GM19328 (cell line): ENCODE data around the gene EBPL.
"Not testable (repeated sequence)": the region's sequence is repeated elsewhere in the genome, so short reads cannot be mapped to it uniquely, and the experiment has no call there.

Experiments used
- ATAC-seq: cut with Tn5 transposase; IDR thresholded peaks from one replicate; pipeline ENCODE4 v1.9.1; 2021; ENCODE audit warnings: mild to moderate bottlenecking, moderate library complexity; ENCODE audit not compliant: unreplicated experiment

Gene EBPL

DNA sequence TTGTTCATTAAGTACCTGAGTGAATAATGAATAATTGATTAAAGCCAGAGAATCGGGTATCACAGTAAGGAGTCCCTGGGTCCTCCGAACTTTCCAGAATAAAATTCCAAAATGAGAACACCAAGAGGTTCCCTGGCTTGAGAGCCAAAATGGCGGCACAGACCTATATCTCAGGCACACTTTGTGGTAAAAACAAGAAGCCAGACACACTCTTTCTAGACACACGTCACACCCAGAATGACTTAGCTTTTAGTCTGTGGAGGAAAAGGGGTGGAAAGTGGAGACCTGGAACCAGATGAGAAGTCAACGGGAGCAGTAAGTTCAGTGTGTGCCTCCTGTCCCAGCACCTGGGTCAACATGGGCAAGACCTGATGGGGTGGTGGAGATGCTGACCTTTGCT is 54.6 kb downstream of the EBPL start:
- ATAC-seq = no peak

- ATAC-seq = no peak
Measured at GRCh38 chr13:49635599-49636433, 55.5 kb downstream of the EBPL start.

DNA sequence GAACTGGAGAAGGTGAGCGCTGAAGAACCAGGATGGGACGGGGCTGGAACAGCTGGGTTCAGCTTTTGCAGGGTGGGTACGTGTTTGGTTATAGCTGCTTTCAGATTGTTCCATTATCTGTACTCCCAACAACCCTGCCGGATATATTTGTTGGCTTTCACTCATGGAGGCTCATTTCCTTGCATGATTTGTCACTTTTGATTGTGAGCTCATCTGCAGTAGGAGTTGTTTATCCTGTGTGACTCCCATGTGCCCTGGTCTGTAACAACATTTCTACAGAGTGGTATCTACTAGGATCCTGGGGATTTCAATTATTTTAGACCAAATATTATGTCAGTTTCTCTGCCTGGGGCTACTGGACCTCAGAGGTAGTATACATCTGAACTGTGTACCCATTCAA is 57.6 kb downstream of the EBPL start:
- no peak for ATAC-seq

- ATAC-seq = no peak
Measured at GRCh38 chr13:49632156-49632555, 59.1 kb downstream of the EBPL start.

GRCh38 chr13:49630580-49630979 is 60.7 kb downstream of the EBPL start:
- no peak for ATAC-seq

DNA sequence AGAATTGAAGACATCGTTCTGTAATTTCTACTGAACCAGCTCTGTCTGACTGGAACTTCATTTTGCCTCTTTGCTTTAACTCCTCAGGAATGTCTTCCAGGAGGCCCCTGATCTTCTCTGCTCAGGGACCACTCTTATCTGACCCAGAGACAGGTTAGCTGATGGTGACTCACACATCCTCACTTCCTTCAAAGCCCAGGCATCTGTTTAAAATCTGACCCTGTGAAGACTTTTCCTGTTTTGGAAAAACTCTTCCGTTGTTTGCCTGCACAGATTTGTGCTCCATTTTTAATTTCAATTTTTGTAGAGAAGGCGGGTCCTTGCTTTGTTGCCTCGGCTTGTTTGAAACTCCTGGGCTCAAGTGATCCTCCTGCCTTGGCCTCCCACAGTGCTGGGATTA is 61.3 kb downstream of the EBPL start:
- no peak for ATAC-seq

DNA sequence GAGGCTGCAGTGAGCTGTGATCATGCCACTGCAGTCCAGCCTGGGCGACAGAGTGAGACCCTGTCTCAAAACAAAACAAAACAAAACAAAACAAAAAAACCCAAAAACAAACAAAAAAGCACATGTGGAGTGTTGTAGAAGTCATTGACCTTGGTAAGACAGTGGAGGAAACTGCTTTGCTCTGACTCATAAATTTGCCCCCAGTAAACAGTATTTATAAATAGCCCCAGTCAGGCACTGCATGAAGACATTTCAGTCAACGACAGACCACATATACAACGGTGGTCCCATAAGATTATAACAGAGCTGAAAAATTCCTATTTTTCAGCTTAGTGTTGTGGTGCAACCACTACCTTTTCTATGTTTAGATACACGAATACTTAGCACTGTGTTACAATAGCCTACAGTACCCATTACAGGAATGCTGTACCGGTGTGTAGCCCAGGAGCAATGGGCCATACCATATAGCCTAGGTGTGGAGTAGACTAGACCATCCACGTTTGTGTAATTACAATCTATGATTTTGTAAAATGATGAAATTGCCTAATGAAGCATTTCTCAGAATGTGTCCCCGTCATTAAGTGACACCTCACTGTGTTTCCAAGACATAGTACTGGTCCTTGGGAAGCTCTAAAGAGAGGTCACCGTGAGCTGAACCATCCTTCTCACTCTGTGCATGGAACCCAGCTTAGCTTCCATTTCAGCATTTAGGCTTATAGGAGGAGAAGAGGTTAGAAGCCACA is 61.9 kb downstream of the EBPL start:
- no peak for ATAC-seq

DNA sequence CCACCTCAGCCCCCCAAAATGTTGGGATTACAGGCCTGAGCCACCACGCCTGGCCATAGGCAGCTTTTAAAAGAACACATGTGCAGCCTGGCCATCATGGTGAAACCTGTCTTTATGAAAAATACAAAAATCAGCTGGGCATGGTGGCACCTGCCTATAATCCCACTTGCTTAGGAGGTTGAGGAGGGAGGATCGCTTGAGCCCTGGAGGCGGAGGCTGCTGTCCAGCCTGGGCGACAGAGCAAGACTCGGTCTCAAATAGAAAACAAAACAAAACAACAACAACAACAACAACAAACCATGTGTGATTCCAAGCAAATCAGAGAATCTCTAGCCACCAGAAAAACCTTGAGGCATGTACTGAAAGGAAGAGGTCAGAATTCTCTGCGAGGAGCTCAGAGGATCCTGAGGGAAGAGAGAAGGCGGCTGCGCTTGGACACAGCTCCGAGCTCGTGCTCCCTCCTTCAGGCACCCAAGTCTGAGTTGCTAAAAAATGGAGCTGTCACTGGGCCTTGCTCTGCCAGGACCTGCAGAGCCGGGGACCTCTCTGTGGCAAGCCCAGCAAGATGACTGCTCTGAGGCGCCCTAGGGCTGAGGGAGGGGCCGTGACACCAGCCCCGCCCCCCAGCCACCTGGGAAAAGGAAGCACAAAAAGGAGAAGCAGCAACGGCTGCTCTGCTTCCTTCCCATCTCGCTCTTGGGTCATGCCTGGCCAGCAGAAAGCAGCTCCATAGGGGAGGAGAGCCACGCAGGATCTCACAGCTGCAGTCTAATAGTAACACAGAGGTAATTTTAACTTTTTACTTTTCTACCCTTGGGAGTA is 63.2 kb downstream of the EBPL start, which contains the start of gene ARL11:
Gene ARL11 (plus strand): TSS at position 677 of the 822 bp plus-strand sequence. CDS start 1,941 bp downstream, outside the sequence.
- peak; percentile 92 for ATAC-seq

- no peak for ATAC-seq
Measured at GRCh38 chr13:49625392-49626079, 65.8 kb downstream of the EBPL start.

GRCh38 chr13:49624229-49624628 is 67.1 kb downstream of the EBPL start:
- no peak for ATAC-seq

DNA sequence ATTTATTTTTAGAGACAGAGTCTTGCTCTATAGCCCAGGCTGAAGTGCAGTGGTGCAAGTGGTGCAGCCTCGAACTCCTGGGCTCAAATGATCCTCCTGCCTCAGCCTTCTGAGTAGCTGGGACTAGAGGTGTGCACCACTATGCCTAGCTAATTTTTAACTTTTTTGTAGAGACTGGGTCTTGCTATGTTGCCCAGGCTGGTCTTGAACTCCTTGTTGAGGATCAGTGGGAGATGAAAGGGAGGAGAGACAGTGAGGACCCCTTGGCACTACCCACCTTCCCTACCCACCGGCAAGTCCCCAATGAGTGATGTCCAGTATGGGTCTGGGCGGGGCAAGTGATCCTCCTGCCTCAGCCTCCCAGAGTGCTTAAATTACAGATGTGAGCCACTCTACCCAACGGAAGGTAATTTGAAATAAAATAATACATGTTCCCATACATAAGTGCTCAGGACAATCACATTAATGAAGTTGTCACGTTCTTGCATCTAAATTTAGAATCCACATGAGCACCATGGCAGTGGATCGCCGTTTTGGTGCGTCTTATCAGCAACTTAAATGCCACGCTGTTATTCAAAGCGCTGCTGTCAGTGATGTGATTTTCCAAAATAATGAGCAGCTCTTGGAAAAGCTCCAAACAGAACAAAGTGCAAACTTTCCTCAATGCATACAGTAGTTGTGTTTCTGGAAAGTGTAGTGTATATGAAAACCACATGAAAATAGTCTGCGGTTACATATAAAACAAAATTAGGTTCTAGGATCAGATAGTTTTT is 68.9 kb downstream of the EBPL start:
- ATAC-seq = no peak

DNA sequence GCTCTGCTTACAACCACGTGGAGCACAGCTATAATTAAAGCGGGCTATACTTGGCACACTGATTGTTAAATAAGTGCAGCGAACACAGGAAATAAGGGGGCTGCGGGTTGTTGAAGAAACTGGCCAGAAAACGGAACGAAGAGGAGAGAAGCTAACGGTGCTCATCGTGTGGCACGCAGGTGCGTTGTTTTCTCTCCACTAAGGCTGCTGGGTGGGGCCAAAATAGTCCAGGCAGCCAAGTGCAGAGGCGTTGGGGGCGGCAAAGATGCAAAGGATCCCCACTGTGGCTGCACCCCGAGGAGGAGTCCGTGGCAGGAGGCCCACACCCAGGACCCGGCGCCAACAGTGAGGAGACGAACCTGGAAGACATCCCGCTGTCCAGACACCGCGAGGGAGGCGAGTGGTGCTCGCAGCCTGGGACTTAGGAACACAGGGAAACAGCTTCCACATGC is 71.1 kb downstream of the EBPL start:
- ATAC-seq = peak; percentile 88

DNA sequence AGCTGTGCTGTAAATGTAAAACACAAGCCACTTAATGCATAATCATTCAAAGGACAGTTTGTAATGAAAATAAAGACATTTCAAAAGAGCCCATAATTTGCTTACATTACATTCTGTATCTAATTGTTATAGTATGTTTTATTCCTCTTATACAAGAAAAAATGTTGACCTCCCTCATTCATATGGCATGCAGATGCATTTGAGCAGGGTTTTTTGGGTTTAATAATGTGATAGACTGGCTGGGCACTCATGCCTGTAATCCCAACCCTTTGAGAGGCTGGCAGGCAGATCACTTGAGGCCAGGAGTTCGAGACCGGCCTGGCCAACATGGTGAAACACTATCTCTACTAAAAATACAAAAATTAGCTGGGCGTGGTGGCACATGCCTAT is 74.6 kb downstream of the EBPL start:
- ATAC-seq = no peak

DNA sequence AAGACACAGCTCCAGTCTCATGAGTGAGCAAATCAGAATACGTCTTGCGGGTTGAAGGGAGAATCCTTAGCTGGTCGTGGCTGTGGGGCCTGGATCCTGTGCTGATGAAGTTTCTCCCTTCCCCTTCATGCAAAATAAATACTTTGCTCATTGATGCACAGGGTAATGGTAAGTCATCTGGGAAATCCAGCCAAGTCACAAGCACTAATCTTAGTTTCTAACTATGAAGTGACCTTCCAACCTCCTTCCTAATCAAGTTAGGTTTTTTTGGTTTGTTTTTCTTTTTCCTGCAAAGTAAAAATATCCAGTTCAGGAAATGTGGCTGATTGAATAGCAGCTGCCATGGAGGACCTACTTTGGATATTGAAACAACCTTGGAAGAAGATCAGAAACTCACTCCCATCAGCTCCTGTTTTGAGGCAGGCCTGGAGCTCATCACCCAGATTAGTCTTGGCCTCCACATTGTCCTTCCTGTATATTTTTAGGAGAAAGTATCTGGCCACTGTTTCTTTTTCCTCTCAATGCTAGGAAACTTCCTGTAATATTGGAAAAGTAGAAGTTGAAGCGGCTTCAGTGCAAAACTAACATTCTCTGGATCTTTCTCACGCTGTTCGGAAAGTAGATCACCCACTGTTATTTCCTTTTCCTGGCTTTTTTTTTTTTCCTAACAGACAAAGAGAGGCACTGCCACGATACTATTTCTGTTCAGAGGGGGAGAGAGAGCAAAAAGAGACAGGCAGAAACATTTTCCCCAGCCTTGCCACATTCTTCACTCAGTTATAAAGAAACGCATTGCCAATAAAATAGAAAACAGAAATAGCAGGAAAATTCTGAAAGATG is 75.2 kb downstream of the EBPL start:
- ATAC-seq = no peak

- not testable (repeated sequence) for ATAC-seq
Measured at GRCh38 chr13:49612042-49612441, 79.2 kb downstream of the EBPL start.
